Neutrophil (primary cell): ENCODE measurements around the gene SEMA4F.

ENCODE experiments used
- H3K27ac ChIP-seq: fragments of 200-600 bp; sonication (generic); 2 replicates; pipeline ENCODE4 v1.5.1; 2016; ENCODE audit warnings: mild to moderate bottlenecking, moderate library complexity
- H3K27me3 ChIP-seq: fragments of 200-600 bp; sonication (generic); 2 replicates; pipeline ENCODE4 v1.6.0; 2016; ENCODE audit warnings: mild to moderate bottlenecking
- H3K36me3 ChIP-seq: fragments of 200-600 bp; sonication (generic); 2 replicates; pipeline ENCODE4 v1.5.1; 2017
- H3K4me1 ChIP-seq, 2 experiments: fragments of 200-600 bp in 1 of 2; sonication (generic) in 1 of 2; 1 replicate in 1 of 2; 2 replicates in 1 of 2; pipeline versions ENCODE4 v1.5.1 to v1.6.1; 2013 to 2016; ENCODE audit warnings: low read depth in 1 of 2, low read length in 1 of 2, mild to moderate bottlenecking in 1 of 2, moderate library complexity in 1 of 2; ENCODE audit not compliant: control insufficient read depth in 1 of 2, insufficient read depth in 1 of 2
- H3K4me3 ChIP-seq, 2 experiments: fragments of 200-600 bp in 1 of 2; sonication (generic) in 1 of 2; 1 replicate in 1 of 2; 2 replicates in 1 of 2; pipeline ENCODE4 v1.5.1; 2013 to 2016; ENCODE audit warnings: low read depth in 1 of 2, low read length in 1 of 2, mild to moderate bottlenecking in 1 of 2, moderate library complexity in 1 of 2
- H3K9me3 ChIP-seq: fragments of 200-600 bp; sonication (generic); 2 replicates; pipeline ENCODE4 v1.5.1; 2016
- TF ChIP-seq, protein P1 (sequence below): fragments of 200-600 bp; sonication (generic); IDR thresholded peaks from 2 replicates; pipeline ENCODE4 v1.5.1; 2016; ENCODE audit warnings: antibody characterized with exemption

SEMA4F gene

GRCh38 chr2:74659462-74659861 is 5.4 kb downstream of the SEMA4F start:
- peaks cover 65% of the 10 kb centered on the region for H3K27me3 ChIP-seq
- no peaks in the 10 kb centered on the region for H3K9me3 ChIP-seq
- peaks cover 3 to 4% of the 10 kb centered on the region in 2 experiments for H3K4me1 ChIP-seq
- no peak overlapping the region for H3K4me3 ChIP-seq
- H3K27ac ChIP-seq, result no peak overlapping the region
- no peaks in the 10 kb centered on the region for H3K36me3 ChIP-seq
- TF ChIP-seq, protein P1, sequence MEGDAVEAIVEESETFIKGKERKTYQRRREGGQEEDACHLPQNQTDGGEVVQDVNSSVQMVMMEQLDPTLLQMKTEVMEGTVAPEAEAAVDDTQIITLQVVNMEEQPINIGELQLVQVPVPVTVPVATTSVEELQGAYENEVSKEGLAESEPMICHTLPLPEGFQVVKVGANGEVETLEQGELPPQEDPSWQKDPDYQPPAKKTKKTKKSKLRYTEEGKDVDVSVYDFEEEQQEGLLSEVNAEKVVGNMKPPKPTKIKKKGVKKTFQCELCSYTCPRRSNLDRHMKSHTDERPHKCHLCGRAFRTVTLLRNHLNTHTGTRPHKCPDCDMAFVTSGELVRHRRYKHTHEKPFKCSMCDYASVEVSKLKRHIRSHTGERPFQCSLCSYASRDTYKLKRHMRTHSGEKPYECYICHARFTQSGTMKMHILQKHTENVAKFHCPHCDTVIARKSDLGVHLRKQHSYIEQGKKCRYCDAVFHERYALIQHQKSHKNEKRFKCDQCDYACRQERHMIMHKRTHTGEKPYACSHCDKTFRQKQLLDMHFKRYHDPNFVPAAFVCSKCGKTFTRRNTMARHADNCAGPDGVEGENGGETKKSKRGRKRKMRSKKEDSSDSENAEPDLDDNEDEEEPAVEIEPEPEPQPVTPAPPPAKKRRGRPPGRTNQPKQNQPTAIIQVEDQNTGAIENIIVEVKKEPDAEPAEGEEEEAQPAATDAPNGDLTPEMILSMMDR, result no peak

DNA sequence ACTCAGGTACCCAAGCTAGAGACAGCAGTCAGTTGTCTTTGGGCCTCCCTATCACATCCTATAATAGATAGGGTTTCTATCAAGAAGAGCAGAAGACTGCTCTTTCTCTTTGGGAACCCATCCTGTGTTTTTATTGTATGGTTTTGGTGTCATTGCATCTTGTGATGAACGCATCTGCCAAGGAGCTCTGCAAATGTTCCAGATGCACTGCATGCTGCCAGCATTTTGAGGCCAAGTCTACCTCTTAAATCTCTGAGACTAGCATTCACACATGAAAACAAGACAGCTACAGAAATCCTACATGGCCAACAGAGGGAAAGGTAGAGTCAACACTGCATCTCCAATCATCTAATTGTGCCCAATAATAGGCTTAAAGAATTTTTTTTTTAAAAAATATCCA is 14.0 kb downstream of the SEMA4F start:
- H3K36me3 ChIP-seq, result no peaks in the 10 kb centered on the region
- H3K4me3 ChIP-seq, result no peak overlapping the region
- no peak overlapping the region for H3K27ac ChIP-seq
- no peaks in the 10 kb centered on the region for H3K4me1 ChIP-seq
- H3K27me3 ChIP-seq, result no peaks in the 10 kb centered on the region
- TF ChIP-seq, protein P1, result no peak
- no peaks in the 10 kb centered on the region for H3K9me3 ChIP-seq

DNA sequence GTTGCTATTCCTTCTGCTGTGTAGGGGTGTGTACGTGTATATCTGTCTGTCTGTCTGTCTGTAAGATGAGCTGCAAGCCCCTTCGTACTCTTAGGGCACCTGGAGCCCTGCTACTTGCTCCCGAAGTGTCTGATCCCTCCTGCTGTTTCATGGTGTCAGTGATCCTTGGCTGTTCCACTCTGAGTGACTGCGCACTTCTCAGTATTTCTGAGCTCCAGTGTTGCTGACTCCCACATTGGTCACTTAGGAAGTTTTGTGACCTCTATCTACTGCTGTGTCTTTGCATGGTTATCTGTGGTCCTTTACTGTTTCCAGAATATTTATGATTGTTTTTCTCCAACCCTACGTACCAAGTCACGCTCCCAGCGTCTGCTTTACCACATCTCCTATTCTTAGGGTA is 16.2 kb downstream of the SEMA4F start:
- no peaks in the 10 kb centered on the region for H3K27me3 ChIP-seq
- H3K27ac ChIP-seq, result no peak overlapping the region
- H3K4me1 ChIP-seq, result no peaks in the 10 kb centered on the region
- H3K36me3 ChIP-seq, result no peaks in the 10 kb centered on the region
- H3K9me3 ChIP-seq, result no peaks in the 10 kb centered on the region
- TF ChIP-seq, protein P1, result no peak
- no peak overlapping the region for H3K4me3 ChIP-seq

DNA sequence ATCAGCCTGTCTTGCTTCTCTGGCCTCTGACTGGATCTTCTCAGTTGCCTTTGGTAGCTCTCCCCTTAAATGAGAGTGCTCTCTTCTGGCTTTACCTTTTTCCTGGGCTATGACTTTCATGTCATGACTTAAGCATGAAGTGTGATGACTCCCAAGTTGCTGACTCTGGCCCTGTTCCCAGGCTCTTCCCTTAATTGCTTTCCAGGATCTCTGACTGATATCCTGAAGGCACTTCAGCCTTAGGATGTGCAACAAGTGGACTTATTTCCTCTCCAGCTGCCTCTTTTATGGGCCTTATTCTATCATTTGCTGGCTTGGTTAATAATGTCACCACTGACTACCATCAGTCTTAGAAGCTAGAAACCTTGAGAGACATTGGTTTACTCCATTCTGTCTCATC is 17.4 kb downstream of the SEMA4F start:
- Histone ChIP-seq H3K4me3 (no peak overlapping the region), H3K9me3 (no peaks in the 10 kb centered on the region), H3K27ac (no peak overlapping the region), H3K4me1 (no peaks in the 10 kb centered on the region), H3K36me3 (no peaks in the 10 kb centered on the region), H3K27me3 (no peaks in the 10 kb centered on the region)
- TF ChIP-seq, protein P1, result no peak

- Histone ChIP-seq H3K4me1 (no peaks in the 10 kb centered on the region), H3K4me3 (no peak overlapping the region), H3K27ac (no peak overlapping the region), H3K27me3 (peaks cover 4% of the 10 kb centered on the region), H3K36me3 (no peaks in the 10 kb centered on the region), H3K9me3 (no peaks in the 10 kb centered on the region)
- TF ChIP-seq, protein P1, result no peak
Observed at GRCh38 chr2:74673826-74674528, 19.9 kb downstream of the SEMA4F start.
